HEK293 (cell line): ENCODE data around the gene CADPS2.

Source experiments
- EGR2 ChIP-seq: fragments of 450-650 bp; formaldehyde crosslinking; IDR thresholded peaks from 2 replicates; pipeline ENCODE4 v1.5.1; 2016; ENCODE audit warnings: low read depth, missing biosample characterization, missing genetic modification characterization
- HOXC10 ChIP-seq: sonication (generic); formaldehyde crosslinking; IDR thresholded peaks from 2 replicates; pipeline ENCODE4 v1.8.1; 2023; ENCODE audit warnings: mild to moderate bottlenecking, missing genetic modification reagents
- PATZ1 ChIP-seq: fragments of 450-650 bp; formaldehyde crosslinking; IDR thresholded peaks from 2 replicates; pipeline ENCODE4 v1.5.1; 2016; ENCODE audit warnings: missing biosample characterization, missing genetic modification characterization
- PRDM4 ChIP-seq: fragments of 450-650 bp; formaldehyde crosslinking; IDR thresholded peaks from 2 replicates; pipeline ENCODE4 v1.5.1; 2017; ENCODE audit warnings: missing biosample characterization, missing genetic modification characterization
- SETDB1 ChIP-seq: IDR thresholded peaks from one replicate; pipeline ENCODE4 v1.6.1; 2017; ENCODE audit warnings: mild to moderate bottlenecking, low read length, moderate library complexity, mixed read lengths; ENCODE audit not compliant: insufficient read length
- TRIM28 ChIP-seq: IDR thresholded peaks from 2 replicates; pipeline ENCODE4 v1.6.1; 2011; ENCODE audit warnings: low read length, control low read depth, borderline replicate concordance
- WT1 ChIP-seq: fragments of 450-650 bp; formaldehyde crosslinking; IDR thresholded peaks from 2 replicates; pipeline ENCODE4 v1.5.1; 2016; ENCODE audit warnings: missing biosample characterization, missing genetic modification characterization
- ZBTB49 ChIP-seq: fragments of 450-650 bp; formaldehyde crosslinking; IDR thresholded peaks from 2 replicates; pipeline ENCODE4 v1.5.1; 2016; ENCODE audit warnings: missing biosample characterization, missing genetic modification characterization, low read depth
- ZNF112 ChIP-seq: fragments of 450-650 bp; formaldehyde crosslinking; IDR thresholded peaks from 2 replicates; pipeline ENCODE4 v1.5.0; 2017; ENCODE audit warnings: missing biosample characterization, missing genetic modification characterization
- ZNF146 ChIP-seq: fragments of 450-650 bp; formaldehyde crosslinking; IDR thresholded peaks from 2 replicates; pipeline ENCODE4 v1.5.1; 2016; ENCODE audit warnings: missing biosample characterization, missing genetic modification characterization
- ZNF155 ChIP-seq: fragments of 450-650 bp; formaldehyde crosslinking; IDR thresholded peaks from 2 replicates; pipeline ENCODE4 v1.5.1; 2016; ENCODE audit warnings: missing biosample characterization, missing genetic modification characterization
- ZNF174 ChIP-seq: fragments of 450-650 bp; formaldehyde crosslinking; IDR thresholded peaks from 2 replicates; pipeline ENCODE4 v1.5.0; 2017; ENCODE audit warnings: missing biosample characterization, mild to moderate bottlenecking, missing genetic modification characterization
- ZNF23 ChIP-seq: fragments of 450-650 bp; formaldehyde crosslinking; IDR thresholded peaks from 2 replicates; pipeline ENCODE4 v1.5.1; 2016; ENCODE audit warnings: missing biosample characterization, missing genetic modification characterization, borderline replicate concordance
- ZNF292 ChIP-seq: fragments of 450-650 bp; formaldehyde crosslinking; IDR thresholded peaks from 2 replicates; pipeline ENCODE4 v1.5.1; 2016; ENCODE audit warnings: low read depth, missing biosample characterization, missing genetic modification characterization, borderline replicate concordance
- ZNF404 ChIP-seq: fragments of 450-650 bp; formaldehyde crosslinking; IDR thresholded peaks from 2 replicates; pipeline ENCODE4 v1.5.1; 2017; ENCODE audit warnings: missing biosample characterization, missing genetic modification characterization
- ZNF549 ChIP-seq: fragments of 450-650 bp; IDR thresholded peaks from 2 replicates; pipeline ENCODE4 v1.5.1; 2018; ENCODE audit warnings: missing biosample characterization, missing genetic modification characterization, mild to moderate bottlenecking, inconsistent platforms, moderate library complexity
- ZNF629 ChIP-seq: fragments of 450-650 bp; formaldehyde crosslinking; IDR thresholded peaks from 2 replicates; pipeline ENCODE4 v1.5.1; 2017; ENCODE audit warnings: missing biosample characterization, missing genetic modification characterization
- ZNF664 ChIP-seq: fragments of 450-650 bp; formaldehyde crosslinking; IDR thresholded peaks from 2 replicates; pipeline ENCODE4 v1.5.1; 2016; ENCODE audit warnings: missing biosample characterization, missing genetic modification characterization
- ZNF677 ChIP-seq: fragments of 450-650 bp; IDR thresholded peaks from 2 replicates; pipeline ENCODE4 v1.5.0; 2018; ENCODE audit warnings: missing biosample characterization, mild to moderate bottlenecking, missing genetic modification characterization, moderate library complexity
- ZNF837 ChIP-seq: fragments of 450-650 bp; formaldehyde crosslinking; IDR thresholded peaks from 2 replicates; pipeline ENCODE4 v1.5.1; 2016; ENCODE audit warnings: missing biosample characterization, missing genetic modification characterization
- ZSCAN30 ChIP-seq: fragments of 450-650 bp; IDR thresholded peaks from 2 replicates; pipeline ENCODE4 v1.5.1; 2018; ENCODE audit warnings: missing biosample characterization, mild to moderate bottlenecking, missing genetic modification characterization, moderate library complexity
- ZSCAN5A ChIP-seq: fragments of 450-650 bp; formaldehyde crosslinking; IDR thresholded peaks from 2 replicates; pipeline ENCODE4 v1.5.1; 2016; ENCODE audit warnings: missing biosample characterization, missing genetic modification characterization
- TF ChIP-seq, protein P1 (sequence below): fragments of 450-650 bp; formaldehyde crosslinking; IDR thresholded peaks from 2 replicates; pipeline ENCODE4 v1.5.1; 2016; ENCODE audit warnings: missing biosample characterization, missing genetic modification characterization, borderline replicate concordance
- TF ChIP-seq, protein P2 (sequence below): fragments of 450-650 bp; formaldehyde crosslinking; IDR thresholded peaks from 2 replicates; pipeline ENCODE4 v1.5.1; 2016; ENCODE audit warnings: missing biosample characterization, missing genetic modification characterization

CADPS2 gene

GRCh38 chr7:122883049-122883680 is 3.1 kb downstream of the CADPS2 start (continued):
- TF ChIP-seq PATZ1 (tag by site-specific recombination), result peak; percentile 30; the same call in 1 of the 2 replicates
- no peak for TF ChIP-seq ZNF677 (tag by site-specific recombination)
- peak; percentile 87 for TF ChIP-seq PRDM4 (tag by site-specific recombination)
- TF ChIP-seq, protein P1, sequence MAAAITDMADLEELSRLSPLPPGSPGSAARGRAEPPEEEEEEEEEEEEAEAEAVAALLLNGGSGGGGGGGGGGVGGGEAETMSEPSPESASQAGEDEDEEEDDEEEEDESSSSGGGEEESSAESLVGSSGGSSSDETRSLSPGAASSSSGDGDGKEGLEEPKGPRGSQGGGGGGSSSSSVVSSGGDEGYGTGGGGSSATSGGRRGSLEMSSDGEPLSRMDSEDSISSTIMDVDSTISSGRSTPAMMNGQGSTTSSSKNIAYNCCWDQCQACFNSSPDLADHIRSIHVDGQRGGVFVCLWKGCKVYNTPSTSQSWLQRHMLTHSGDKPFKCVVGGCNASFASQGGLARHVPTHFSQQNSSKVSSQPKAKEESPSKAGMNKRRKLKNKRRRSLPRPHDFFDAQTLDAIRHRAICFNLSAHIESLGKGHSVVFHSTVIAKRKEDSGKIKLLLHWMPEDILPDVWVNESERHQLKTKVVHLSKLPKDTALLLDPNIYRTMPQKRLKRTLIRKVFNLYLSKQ, result no peak
- TF ChIP-seq ZNF664 (tag by site-specific recombination), result no peak
- TF ChIP-seq ZSCAN5A (tag by site-specific recombination), result no peak
- TF ChIP-seq ZBTB49 (tag by site-specific recombination), result no peak
- TF ChIP-seq ZNF23 (tag by site-specific recombination), result no peak
- TF ChIP-seq ZNF404, result no peak
- no peak for TF ChIP-seq ZNF837 (tag by site-specific recombination)
- peak; percentile 65 for TF ChIP-seq ZNF629 (tag by site-specific recombination)
- no peak for TF ChIP-seq EGR2 (tag by site-specific recombination)
- TF ChIP-seq ZNF146 (tag by site-specific recombination), result peak; percentile 18; the same call in 1 of the 2 replicates
- TF ChIP-seq TRIM28, result no peak
- TF ChIP-seq HOXC10 (CRISPR knock-in tag), result no peak
- TF ChIP-seq ZSCAN30 (tag by site-specific recombination), result peak; percentile 9; the same call in 1 of the 2 replicates
- no peak for TF ChIP-seq ZNF549 (tag by site-specific recombination)
- no peak for TF ChIP-seq ZNF292
- no peak for TF ChIP-seq ZNF155
- TF ChIP-seq, protein P2, sequence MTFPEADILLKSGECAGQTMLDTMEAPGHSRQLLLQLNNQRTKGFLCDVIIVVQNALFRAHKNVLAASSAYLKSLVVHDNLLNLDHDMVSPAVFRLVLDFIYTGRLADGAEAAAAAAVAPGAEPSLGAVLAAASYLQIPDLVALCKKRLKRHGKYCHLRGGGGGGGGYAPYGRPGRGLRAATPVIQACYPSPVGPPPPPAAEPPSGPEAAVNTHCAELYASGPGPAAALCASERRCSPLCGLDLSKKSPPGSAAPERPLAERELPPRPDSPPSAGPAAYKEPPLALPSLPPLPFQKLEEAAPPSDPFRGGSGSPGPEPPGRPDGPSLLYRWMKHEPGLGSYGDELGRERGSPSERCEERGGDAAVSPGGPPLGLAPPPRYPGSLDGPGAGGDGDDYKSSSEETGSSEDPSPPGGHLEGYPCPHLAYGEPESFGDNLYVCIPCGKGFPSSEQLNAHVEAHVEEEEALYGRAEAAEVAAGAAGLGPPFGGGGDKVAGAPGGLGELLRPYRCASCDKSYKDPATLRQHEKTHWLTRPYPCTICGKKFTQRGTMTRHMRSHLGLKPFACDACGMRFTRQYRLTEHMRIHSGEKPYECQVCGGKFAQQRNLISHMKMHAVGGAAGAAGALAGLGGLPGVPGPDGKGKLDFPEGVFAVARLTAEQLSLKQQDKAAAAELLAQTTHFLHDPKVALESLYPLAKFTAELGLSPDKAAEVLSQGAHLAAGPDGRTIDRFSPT (tag by site-specific recombination), result 0 out of 2 replicates have a peak, but pooled peaks have one; percentile 20
- TF ChIP-seq SETDB1, result no peak
- no peak for TF ChIP-seq ZNF112 (tag by site-specific recombination)
- peak; percentile 70; the same call in 1 of the 2 replicates for TF ChIP-seq WT1 (tag by site-specific recombination)
- no peak for TF ChIP-seq ZNF174
